Breast epithelium (tissue), 3 donors: ENCODE data around the gene DUSP3.

ENCODE experiments used
- POLR2AphosphoS5 ChIP-seq, 3 donors: sonication (generic); formaldehyde crosslinking; IDR thresholded peaks; one replicate each; pipeline ENCODE4 v1.6.1; 2017; ENCODE audit warnings: antibody characterized with exemption in 3 of 3
- TF ChIP-seq, protein P1 (sequence below), 3 donors: fragments of 450-650 bp; IDR thresholded peaks; one replicate each; pipeline ENCODE4 v1.5.1; 2016 to 2017; ENCODE audit warnings: antibody characterized with exemption in 3 of 3, mild to moderate bottlenecking in 3 of 3, moderate library complexity in 3 of 3

- TF ChIP-seq, protein P1, sequence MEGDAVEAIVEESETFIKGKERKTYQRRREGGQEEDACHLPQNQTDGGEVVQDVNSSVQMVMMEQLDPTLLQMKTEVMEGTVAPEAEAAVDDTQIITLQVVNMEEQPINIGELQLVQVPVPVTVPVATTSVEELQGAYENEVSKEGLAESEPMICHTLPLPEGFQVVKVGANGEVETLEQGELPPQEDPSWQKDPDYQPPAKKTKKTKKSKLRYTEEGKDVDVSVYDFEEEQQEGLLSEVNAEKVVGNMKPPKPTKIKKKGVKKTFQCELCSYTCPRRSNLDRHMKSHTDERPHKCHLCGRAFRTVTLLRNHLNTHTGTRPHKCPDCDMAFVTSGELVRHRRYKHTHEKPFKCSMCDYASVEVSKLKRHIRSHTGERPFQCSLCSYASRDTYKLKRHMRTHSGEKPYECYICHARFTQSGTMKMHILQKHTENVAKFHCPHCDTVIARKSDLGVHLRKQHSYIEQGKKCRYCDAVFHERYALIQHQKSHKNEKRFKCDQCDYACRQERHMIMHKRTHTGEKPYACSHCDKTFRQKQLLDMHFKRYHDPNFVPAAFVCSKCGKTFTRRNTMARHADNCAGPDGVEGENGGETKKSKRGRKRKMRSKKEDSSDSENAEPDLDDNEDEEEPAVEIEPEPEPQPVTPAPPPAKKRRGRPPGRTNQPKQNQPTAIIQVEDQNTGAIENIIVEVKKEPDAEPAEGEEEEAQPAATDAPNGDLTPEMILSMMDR (IDR thresholded peaks at IDR 0.05): no peak
- TF ChIP-seq POLR2AphosphoS5 (IDR thresholded peaks at IDR 0.05): no peak
Observed at GRCh38 chr17:43791589-43791988, 12.8 kb upstream of the DUSP3 start.
